Hair follicle dermal papilla cell (primary cell): Measurements from ENCODE around the gene COL24A1. TPM values are rescaled to one million over a fixed set of nuclear protein-coding genes. Genes with fewer than 3 reads are reported as not detected.

Experiments used
- small RNA-seq: library from RNA; depleted of rRNA; stranded (forward); fragments of <200 nt; gene quantifications from one replicate; pipeline ENCODE3, GENCODE V24; 2012
- total RNA-seq: library from RNA; depleted of rRNA; stranded (reverse); fragments of >200 nt; gene quantifications from 2 replicates; pipeline ENCODE4 v1.2.3, GENCODE V29; 2012

Gene COL24A1
- total RNA-seq: 10.4 and 12.0 TPM in 2 replicates

GRCh38 chr1:86156566-86157455, at the start of gene COL24A1:
COL24A1 (minus strand) TSS chr1:86156772; CDS start chr1:86156396, 376 bp downstream.

DNA sequence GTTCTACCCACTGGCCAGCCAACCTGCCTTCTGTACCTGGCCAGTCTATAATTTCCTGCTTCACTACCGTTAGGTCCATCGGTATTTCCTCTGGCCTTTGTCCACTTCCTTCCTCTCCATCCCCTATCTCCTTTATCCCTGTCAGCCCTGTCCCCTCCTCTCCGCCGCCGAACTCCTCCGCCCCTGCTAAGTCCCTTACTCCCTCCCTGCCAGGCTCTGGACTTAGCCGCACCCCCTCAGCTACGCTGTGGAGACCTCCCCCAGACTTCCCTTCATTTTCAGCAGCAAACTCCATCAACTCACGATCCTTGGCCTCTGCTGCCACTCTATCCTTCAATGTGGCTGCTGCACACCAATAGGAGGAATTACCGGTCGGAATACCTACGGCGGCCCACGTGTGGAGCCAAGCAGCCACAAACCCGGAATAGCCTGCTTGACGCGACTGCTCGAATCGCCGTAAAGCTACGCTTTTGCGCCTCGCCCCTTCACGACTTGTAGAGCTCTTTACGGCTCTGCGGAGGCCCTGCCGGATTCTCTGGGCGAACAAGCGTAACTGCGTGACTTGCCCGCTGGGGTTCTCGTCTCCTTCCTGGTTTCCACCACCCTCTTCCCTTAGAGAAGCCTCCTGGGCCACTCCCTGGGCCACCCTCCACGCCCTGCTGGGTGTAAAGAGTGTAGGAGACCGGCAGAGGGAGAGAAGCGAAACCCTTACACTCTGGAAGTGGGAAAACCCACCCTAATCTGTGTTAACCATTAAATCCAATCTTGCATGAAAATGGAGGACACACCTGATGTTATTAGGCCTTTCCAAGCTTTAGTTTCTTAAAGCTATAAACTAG, 448.4 kb downstream of the COL24A1 start, which contains the start of gene ZNHIT6:
ZNHIT6 (minus strand) TSS at position 444 of the 839 bp plus-strand sequence; CDS start at position 295, 149 bp downstream.

Small RNA genes lying within 50 kb of the gene (small RNA-seq; reads per million reads assigned to genes)
- not detected for gene RNA5SP51

Other genes with a start within 250 kb of the COL24A1 start
- gene ODF2L, start 239.6 kb upstream of the COL24A1 start, total RNA-seq: 65.1 and 86.2 TPM in 2 replicates